ENCODE measurements around the gene ETFBKMT. TPM values are rescaled to one million over a fixed set of nuclear protein-coding genes. Genes with fewer than 3 reads are reported as not detected.
A peak's percentile ranks its signal among the peaks of the same experiment; 100 is the strongest.
"Not testable (repeated sequence)": the region's sequence is repeated elsewhere in the genome, so short reads cannot be mapped to it uniquely, and the experiment has no call there.

ETFBKMT gene
- total and polyA plus RNA-seq, 12 donors: 1.7 to 8.7 (median 5.9) TPM

GRCh38 chr12:31682136-31682962, 22.9 kb downstream of the ETFBKMT start:
- peak; percentile 17 to 50 for DNase-seq

DNA sequence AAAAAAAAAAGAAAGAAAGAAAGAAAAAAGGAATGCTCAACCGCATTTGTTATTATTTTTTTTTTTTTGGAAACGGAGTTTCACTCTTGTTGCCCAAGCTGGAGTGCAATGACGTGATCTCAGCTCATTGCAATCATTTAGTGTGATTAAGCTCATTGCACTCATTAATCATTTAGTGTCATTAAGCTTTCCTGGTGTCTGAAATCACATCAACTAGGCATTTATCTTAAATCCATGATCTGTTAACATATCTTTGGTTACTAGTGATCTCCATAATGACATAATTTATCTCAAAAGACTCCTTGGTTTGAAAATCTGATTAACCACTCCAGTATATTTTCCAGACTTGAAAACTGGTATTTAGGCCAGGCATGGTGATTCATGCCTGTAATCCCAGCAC, 26.3 kb downstream of the ETFBKMT start:
- H3K27me3 ChIP-seq: no peaks in the 10 kb centered on the region
- no peak overlapping the region for H3K4me3 ChIP-seq
- ATAC-seq (no peak), DNase-seq (no peak)
- WGBS, 2 donors: 85 to 98% methylated on average over 3 of the region's 3 CpGs
- TF ChIP-seq, protein P1, sequence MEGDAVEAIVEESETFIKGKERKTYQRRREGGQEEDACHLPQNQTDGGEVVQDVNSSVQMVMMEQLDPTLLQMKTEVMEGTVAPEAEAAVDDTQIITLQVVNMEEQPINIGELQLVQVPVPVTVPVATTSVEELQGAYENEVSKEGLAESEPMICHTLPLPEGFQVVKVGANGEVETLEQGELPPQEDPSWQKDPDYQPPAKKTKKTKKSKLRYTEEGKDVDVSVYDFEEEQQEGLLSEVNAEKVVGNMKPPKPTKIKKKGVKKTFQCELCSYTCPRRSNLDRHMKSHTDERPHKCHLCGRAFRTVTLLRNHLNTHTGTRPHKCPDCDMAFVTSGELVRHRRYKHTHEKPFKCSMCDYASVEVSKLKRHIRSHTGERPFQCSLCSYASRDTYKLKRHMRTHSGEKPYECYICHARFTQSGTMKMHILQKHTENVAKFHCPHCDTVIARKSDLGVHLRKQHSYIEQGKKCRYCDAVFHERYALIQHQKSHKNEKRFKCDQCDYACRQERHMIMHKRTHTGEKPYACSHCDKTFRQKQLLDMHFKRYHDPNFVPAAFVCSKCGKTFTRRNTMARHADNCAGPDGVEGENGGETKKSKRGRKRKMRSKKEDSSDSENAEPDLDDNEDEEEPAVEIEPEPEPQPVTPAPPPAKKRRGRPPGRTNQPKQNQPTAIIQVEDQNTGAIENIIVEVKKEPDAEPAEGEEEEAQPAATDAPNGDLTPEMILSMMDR (IDR thresholded peaks at IDR 0.05): no peak
- peaks cover 0 to 40% (median 17%) of the 10 kb centered on the region in 11 donors for H3K9me3 ChIP-seq
- peak overlapping the region in 1 of 10 donors; percentile 24 for H3K27ac ChIP-seq
- intact Hi-C loops (cut with DNase I): loop anchor here in 5 of 10 donors (10.0 kb wide), 5 partner anchors 269 to 619 kb away; partner anchors contain the start of gene RESF1 (in 1 of the 5)
- H3K4me1 ChIP-seq: peaks cover 0 to 10% (median 0%) of the 10 kb centered on the region in 9 donors
- peaks cover 0 to 84% (median 29%) of the 10 kb centered on the region in 9 donors for H3K36me3 ChIP-seq

More at GRCh38 chr12:31682136-31682962, 22.9 kb downstream of the ETFBKMT start:
- 52 to 54% methylated on average over 10 of the region's 10 CpGs for WGBS, 2 donors
- Histone ChIP-seq H3K27ac (peak overlapping the region in 1 of 10 donors; percentile 16), H3K36me3 (peaks cover 0 to 52% (median 23%) of the 10 kb centered on the region in 9 donors), H3K27me3 (no peaks in the 10 kb centered on the region), H3K4me1 (peaks cover 0 to 10% (median 0%) of the 10 kb centered on the region in 9 donors), H3K9me3 (peaks cover 0 to 33% (median 17%) of the 10 kb centered on the region in 11 donors), H3K4me3 (no peak overlapping the region)
- TF ChIP-seq, protein P1 (IDR thresholded peaks at IDR 0.05): peak; percentile 22 to 82 (median 65)
- intact Hi-C loops (cut with DNase I): loop anchor here in 8 of 10 donors (2.0 to 10.0 kb wide), 10 partner anchors 272 to 630 kb away; partner anchors contain the start of gene RESF1 (in 1 of the 8)
- ATAC-seq: peak; percentile 64 to 89 (median 78)

DNA sequence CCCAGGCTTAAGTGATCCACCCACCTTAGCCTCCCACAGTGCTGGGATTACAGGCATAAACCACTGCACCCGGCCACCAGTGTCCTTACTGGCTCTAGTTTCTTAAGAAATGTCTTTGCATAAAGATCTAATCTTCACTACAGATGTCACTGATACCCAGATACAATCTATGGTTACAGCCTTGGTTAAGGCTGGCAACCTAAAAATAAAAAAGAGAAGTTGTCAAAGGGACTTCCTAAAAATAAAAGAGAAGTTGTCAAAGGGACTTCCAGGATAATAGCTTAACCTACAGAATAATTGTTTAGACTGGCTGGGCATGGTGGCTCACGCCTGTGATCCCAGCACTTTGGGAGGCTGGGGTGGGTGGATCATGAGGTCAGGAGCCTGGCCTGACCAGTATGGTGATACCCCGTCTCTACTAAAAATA, 27.6 kb downstream of the ETFBKMT start:
- peak overlapping the region in 1 of 10 donors; percentile 58 for H3K27ac ChIP-seq
- peak in 4 of 8 donors; percentile 24 to 37 (median 27) for ATAC-seq
- TF ChIP-seq, protein P1 (IDR thresholded peaks at IDR 0.05): no peak
- peaks cover 0 to 94% (median 29%) of the 10 kb centered on the region in 9 donors for H3K36me3 ChIP-seq
- intact Hi-C loops (cut with DNase I): loop anchor here in 5 of 10 donors (10.0 kb wide), 5 partner anchors 268 to 618 kb away; partner anchors contain the start of gene RESF1 (in 1 of the 5)
- H3K27me3 ChIP-seq: no peaks in the 10 kb centered on the region
- DNase-seq: no peak
- peaks cover 0 to 10% (median 0%) of the 10 kb centered on the region in 9 donors for H3K4me1 ChIP-seq
- H3K9me3 ChIP-seq: peaks cover 0 to 39% (median 17%) of the 10 kb centered on the region in 11 donors
- 86 to 88% methylated on average over 3 of the region's 3 CpGs for WGBS, 2 donors
- H3K4me3 ChIP-seq: no peak overlapping the region

DNA sequence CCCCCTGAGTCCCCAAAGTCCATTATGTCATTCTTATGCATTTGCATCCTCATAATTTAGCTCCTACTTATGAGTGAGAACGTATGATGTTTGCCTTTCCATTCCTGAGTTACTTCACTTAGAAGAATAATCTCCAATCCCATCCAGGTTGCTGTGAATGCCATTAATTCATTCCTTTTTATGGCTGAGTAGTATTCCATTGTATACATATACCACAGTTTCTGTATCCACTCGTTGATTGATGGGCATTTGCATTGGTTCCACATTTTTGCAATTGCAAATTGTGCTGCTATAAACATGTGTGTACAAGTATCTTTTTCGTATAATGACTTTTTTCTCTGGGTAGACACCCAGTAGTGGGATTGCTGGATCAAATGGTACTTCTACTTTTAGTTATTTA, 30.4 kb downstream of the ETFBKMT start:
- peaks cover 0 to 17% (median 4%) of the 10 kb centered on the region in 11 donors for H3K9me3 ChIP-seq
- 97 to 98% methylated on average over 3 of the region's 3 CpGs for WGBS, 2 donors
- H3K4me3 ChIP-seq, DNase-seq, ATAC-seq, H3K27ac ChIP-seq, H3K27me3 ChIP-seq: not testable (repeated sequence)
- H3K36me3 ChIP-seq: peaks cover 0 to 97% (median 17%) of the 10 kb centered on the region in 9 donors
- intact Hi-C loops (cut with DNase I): loop anchor here in 5 of 10 donors (10.0 kb wide), 5 partner anchors 265 to 615 kb away; partner anchors contain the start of gene RESF1 (in 1 of the 5)
- peaks cover 0 to 10% (median 0%) of the 10 kb centered on the region in 9 donors for H3K4me1 ChIP-seq
